Hematopoietic multipotent progenitor cell treated with erythropoietin and hydrocortisone succinate and interleukin-3 and kit ligand, for 17 days (in vitro differentiated cells): ENCODE measurements around the gene POMT1.
A peak's percentile ranks its signal among the peaks of the same experiment; 100 is the strongest.
"Not testable (repeated sequence)": the region's sequence is repeated elsewhere in the genome, so short reads cannot be mapped to it uniquely, and the experiment has no call there.

ENCODE experiments used
- DNase-seq: peaks from one replicate; pipeline ENCODE4 v3.0.0-alpha.2; 2015; ENCODE audit warnings: low spot score

Gene POMT1, protein sequence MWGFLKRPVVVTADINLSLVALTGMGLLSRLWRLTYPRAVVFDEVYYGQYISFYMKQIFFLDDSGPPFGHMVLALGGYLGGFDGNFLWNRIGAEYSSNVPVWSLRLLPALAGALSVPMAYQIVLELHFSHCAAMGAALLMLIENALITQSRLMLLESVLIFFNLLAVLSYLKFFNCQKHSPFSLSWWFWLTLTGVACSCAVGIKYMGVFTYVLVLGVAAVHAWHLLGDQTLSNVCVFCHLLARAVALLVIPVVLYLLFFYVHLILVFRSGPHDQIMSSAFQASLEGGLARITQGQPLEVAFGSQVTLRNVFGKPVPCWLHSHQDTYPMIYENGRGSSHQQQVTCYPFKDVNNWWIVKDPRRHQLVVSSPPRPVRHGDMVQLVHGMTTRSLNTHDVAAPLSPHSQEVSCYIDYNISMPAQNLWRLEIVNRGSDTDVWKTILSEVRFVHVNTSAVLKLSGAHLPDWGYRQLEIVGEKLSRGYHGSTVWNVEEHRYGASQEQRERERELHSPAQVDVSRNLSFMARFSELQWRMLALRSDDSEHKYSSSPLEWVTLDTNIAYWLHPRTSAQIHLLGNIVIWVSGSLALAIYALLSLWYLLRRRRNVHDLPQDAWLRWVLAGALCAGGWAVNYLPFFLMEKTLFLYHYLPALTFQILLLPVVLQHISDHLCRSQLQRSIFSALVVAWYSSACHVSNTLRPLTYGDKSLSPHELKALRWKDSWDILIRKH

GRCh38 chr9:131502781-131503625 is at the start of gene POMT1:
POMT1 (plus strand) TSS chr9:131502918; CDS start chr9:131504219, 1,301 bp downstream.
- peak; percentile 29 for DNase-seq

- DNase-seq, result no peak
These were observed 48.7 kb upstream of the POMT1 start for GRCh38 chr9:131454028-131454427.

DNA sequence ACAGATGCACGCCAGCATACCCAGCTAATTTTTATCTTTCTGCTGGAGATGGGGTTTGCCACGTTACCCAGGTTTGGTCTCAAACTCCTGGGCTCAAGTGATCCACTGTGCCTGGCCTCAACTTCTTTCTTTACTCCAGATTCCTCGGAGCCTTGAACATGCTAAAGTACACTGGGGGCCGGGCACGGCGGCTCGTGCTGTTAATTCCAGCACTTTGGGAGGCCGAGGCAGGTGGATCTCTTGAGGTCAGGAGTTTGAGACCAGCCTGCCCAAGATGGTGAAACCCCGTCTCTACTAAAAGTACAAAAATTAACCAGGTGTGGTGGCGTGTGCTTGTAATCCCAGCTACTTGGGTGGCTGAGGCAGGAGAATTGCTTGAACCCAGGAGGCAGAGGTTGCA is 47.1 kb upstream of the POMT1 start:
- DNase-seq, result not testable (repeated sequence)

DNA sequence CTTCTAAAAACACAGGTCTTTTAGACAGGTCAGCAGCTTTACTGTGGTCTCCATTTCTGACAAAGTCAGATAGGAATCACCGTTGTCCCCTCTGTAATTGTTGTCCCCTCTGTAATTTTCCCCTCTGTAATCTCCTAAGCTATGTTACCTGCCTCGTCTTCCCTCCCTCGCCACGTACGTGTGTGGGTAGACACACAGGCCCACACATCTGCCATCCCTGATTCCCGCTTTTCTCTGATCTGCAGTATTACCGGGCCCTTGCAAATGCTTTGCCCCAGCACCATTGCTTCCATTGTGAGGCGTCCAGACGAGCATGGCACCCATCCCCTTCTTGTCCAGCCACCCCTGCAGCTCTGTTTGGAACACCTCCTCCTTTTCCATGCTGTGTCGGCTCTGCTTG is 45.0 kb upstream of the POMT1 start:
- DNase-seq, result no peak

DNA sequence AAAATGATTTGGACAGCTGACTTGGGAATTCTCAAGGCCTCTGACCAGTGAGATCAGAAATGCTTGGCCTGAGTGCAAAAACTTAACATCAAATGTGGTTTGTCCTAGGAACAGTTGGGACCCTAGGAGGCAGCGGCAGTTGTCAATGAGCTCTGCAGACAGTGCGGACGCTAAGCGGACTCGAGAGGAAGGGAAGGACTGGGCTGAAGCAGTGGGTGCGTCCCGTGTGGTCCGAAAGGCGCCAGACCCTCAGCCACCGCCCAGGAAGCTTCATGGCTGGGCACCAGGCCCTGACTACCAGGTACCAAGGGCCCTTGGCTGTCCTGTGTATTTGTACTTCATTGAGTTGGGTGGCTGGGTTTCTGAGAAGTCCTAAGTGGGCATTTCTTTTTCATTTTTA is 43.7 kb upstream of the POMT1 start:
- DNase-seq, result no peak

DNA sequence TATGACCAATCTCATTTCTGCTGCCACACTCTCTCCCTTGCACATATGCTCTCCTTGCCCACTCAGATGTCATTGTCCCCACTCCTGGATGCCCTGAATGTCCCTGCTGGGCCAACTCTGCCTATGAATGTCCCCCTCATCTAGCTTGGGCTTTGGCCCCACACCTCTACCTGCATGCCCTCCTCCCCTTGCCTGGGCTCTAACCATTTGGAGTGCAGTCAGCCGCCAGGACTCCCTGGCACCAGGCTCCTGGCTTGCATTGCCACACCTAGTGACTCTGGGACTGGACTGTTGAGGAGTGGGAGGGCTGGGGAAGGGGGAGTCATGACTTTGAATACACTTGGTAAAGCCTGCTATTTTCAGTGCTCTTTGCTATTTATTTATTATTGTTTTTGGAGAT is 41.6 kb upstream of the POMT1 start:
- no peak for DNase-seq

DNA sequence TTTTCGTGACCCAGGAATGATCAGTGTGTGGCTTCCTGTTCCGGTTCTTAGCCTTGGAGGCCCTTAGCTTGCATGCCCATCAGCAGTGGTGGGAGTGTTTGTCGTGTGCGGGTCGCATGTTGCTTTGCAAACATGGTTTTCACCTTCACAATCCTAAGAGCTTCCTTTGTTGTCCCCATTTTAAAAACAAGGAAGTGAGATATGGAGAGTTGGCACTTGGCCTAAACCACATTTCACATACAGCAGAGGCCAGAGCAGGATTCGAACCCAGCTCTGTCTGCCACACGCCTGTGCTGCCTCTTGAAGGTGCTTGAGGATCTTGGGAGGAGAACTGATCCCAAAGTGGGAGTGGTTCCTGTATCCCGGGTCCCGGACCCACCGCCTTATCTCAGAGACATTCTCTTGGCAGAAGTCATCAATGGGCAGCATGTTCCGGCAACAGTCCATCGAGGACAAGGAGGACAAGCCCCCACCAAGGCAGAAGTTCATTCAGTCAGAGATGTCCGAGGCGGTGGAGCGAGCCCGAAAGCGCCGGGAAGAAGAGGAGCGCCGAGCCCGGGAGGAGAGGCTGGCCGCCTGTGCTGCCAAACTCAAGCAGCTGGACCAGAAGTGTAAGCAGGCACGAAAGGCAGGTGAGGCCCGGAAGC is 38.2 kb upstream of the POMT1 start:
- DNase-seq, result no peak

GRCh38 chr9:131465401-131465800 is 37.3 kb upstream of the POMT1 start:
- DNase-seq, result no peak

- no peak for DNase-seq
These were observed 35.3 kb upstream of the POMT1 start for GRCh38 chr9:131467214-131467935.

- DNase-seq, result no peak
These were observed 34.7 kb upstream of the POMT1 start for GRCh38 chr9:131468031-131468430.

DNA sequence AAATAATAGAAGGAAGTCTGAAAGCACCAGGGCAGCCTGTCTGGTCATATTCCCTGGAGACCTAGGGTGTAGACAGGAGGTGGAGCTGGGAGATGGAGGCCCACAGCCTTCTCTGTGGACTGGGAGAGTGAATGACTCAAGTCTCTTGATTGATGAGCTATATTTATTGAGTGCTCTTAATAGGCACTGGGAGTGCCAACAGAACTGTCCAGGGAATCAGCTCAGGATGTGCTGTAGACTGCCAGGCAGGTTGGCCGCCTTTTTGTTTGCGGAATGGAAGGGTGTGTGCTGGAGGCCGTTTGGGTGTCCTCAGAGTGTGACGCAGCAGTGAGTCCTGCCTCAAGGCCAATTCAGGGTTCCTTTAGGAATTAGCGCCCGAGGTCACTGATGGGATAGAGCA is 33.4 kb upstream of the POMT1 start:
- DNase-seq, result no peak

GRCh38 chr9:131469951-131470350 is 32.8 kb upstream of the POMT1 start:
- no peak for DNase-seq

DNA sequence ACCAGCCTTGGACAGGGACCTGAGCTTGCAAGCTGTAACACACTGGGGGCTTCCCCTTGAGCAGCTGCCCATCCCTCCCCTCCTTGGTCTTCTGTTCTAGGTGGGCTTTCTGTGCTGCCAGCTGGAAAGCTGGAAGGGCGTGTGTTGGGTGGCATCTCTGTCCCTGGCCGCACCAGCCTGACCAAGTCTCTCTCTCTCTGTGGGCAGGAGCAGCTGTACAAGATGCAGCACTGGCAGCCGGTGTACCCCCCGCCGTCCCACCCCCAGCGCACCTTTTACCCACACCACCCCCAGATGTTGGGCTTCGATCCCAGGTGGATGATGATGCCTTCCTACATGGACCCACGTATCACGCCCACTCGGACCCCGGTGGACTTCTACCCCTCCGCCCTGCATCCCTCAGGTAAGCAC is 32.1 kb upstream of the POMT1 start:
- DNase-seq, result no peak

GRCh38 chr9:131472085-131472484 is 30.6 kb upstream of the POMT1 start:
- not testable (repeated sequence) for DNase-seq

DNA sequence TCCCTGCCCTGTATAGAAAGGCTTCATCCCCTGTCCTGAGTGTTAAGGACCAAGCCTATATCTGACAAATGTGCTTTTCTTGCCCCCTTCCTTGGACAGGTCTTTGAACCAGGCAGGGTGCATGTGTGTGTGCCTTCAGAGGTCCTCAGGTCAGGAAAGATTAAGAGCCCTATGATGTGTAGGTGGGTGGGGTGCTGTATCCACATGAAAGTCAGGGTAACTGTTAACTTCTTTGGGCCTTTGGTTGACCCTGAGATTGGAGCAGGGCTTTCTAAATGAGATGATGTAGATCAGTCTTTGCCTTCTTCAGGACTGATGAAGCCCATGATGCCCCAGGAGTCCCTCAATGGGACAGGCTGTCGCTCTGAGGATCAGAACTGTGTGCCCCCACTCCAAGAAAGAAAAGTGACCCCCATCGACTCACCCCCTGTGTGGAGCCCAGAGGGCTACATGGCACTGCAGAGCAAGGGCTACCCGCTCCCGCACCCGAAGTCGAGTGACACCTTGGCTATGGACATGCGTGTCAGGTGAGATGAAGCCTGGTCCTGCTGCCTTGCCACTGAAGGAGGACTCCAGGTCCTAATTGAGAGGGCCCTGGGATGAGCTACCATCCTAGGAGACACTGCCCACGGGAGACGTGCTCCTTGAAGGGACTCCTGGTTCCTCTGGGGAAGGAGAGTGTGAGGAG is 29.4 kb upstream of the POMT1 start:
- no peak for DNase-seq

DNA sequence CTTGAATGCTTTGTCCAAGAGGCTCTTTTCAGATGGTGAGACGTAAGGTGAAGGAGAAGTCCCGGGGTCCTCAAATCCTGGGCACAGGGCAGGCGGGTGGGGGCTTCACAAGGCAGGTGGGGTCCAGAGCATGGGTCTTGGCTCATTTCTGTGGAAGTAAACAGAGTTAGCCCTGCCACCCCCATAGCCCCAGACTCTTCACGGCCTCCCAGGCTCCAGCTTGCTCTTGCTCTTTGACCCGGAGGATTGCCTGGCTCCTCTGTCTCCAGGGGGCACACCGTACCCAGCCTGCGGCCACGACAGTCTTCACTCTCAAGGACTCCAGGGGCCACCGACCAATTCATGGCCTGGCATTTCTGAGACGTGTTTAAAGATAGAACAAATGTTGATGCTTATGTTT is 28.8 kb upstream of the POMT1 start:
- DNase-seq, result no peak

GRCh38 chr9:131474711-131475110 is 28.0 kb upstream of the POMT1 start:
- DNase-seq, result no peak

DNA sequence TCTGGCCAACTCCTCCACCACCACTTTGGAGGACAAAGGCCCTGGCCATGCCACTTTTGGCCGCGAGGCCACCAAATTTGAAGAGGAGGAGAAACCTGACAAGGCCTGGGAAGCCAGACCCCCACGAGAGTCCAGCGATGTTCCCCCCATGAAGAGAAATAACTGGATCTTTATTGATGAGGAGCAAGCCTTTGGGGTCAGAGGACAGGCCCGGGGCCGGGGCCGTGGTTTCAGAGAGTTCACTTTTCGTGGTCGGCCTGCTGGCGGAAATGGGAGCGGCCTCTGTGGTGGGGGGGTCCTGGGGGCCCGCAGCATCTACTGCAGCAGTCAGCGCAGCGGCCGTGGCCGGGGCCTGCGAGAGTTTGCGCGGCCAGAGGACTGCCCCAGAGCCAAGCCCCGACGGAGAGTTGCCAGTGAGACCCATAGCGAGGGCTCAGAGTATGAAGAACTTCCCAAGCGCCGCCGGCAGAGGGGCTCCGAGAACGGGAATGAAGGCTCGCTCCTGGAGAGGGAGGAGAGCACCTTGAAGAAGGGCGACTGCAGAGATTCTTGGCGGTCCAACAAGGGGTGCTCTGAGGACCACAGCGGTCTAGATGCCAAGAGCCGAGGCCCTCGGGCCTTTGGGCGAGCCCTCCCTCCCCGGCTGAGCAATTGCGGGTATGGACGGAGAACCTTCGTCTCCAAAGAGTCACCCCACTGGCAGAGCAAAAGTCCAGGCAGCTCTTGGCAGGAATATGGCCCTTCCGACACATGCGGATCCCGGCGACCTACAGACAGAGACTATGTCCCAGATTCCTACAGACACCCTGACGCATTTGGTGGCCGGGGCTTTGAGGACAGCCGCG is 27.4 kb upstream of the POMT1 start:
- DNase-seq, result no peak

DNA sequence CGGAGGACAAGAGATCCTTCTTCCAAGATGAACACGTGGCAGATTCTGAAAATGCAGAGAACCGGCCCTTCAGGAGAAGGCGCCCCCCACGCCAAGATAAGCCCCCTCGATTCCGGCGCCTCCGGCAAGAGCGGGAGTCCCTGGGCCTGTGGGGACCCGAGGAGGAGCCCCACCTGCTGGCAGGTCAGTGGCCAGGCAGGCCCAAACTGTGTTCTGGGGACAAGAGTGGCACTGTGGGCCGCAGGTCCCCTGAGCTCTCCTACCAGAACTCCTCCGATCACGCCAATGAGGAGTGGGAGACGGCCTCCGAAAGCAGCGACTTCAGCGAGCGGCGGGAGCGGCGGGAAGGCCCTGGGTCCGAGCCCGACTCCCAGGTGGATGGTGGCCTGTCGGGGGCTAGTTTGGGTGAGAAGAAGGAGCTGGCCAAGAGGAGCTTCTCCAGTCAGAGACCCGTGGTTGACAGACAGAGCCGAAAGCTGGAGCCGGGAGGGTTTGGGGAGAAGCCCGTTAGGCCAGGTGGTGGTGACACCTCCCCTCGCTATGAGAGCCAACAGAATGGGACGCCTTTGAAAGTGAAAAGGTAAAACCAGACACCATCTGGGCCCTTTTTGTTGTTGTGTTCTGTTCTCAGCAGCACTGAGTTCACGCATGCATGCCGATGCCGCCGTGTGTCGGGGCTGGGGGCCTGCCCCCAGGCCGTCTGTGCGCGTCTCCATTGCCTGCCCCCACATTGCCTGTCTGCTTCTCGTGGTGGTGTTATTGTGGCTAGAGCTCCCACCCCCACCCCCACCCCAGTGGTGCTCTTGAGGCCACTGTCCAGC is 26.6 kb upstream of the POMT1 start:
- DNase-seq, result no peak
